CD1c-positive myeloid dendritic cell (primary cell): ENCODE measurements around the gene MEPCE.
"Not testable (repeated sequence)": the region's sequence is repeated elsewhere in the genome, so short reads cannot be mapped to it uniquely, and the experiment has no call there.

Source experiments
- DNase-seq: peaks from one replicate; pipeline ENCODE4 v3.0.0-alpha.2; 2016; ENCODE audit errors: extremely low spot score

MEPCE gene

GRCh38 chr7:100433592-100434296 is 4.1 kb downstream of the MEPCE start:
- DNase-seq: no peak

GRCh38 chr7:100434297-100435144 is 4.9 kb downstream of the MEPCE start:
- DNase-seq: no peak

GRCh38 chr7:100435401-100436304 is 6.0 kb downstream of the MEPCE start:
- peak; percentile 31 for DNase-seq

- no peak for DNase-seq
These were observed 7.8 kb downstream of the MEPCE start for GRCh38 chr7:100437150-100438100.

GRCh38 chr7:100438172-100438571 is 8.5 kb downstream of the MEPCE start:
- DNase-seq: no peak

- not testable (repeated sequence) for DNase-seq
These were observed 9.1 kb downstream of the MEPCE start for GRCh38 chr7:100438731-100439130.

- DNase-seq: not testable (repeated sequence)
These were observed 9.6 kb downstream of the MEPCE start for GRCh38 chr7:100439244-100439643.

- DNase-seq: no peak
These were observed 12.3 kb downstream of the MEPCE start for GRCh38 chr7:100441641-100442535.

GRCh38 chr7:100443096-100443840 is 13.6 kb downstream of the MEPCE start:
- no peak for DNase-seq

GRCh38 chr7:100444311-100445278 is 15.0 kb downstream of the MEPCE start:
- DNase-seq: peak; percentile 79

GRCh38 chr7:100446040-100446439 is 16.4 kb downstream of the MEPCE start:
- DNase-seq: no peak

- not testable (repeated sequence) for DNase-seq
These were observed 17.7 kb downstream of the MEPCE start for GRCh38 chr7:100447363-100447762.

GRCh38 chr7:100449190-100449795 is 19.7 kb downstream of the MEPCE start:
- no peak for DNase-seq

GRCh38 chr7:100452513-100452912 is 22.9 kb downstream of the MEPCE start:
- no peak for DNase-seq

- not testable (repeated sequence) for DNase-seq
These were observed 24.2 kb downstream of the MEPCE start for GRCh38 chr7:100453854-100454253.

- no peak for DNase-seq
These were observed 25.6 kb downstream of the MEPCE start for GRCh38 chr7:100455206-100455605.

- DNase-seq: no peak
These were observed 26.9 kb downstream of the MEPCE start for GRCh38 chr7:100456562-100456961.
